Ramos (cell line): ENCODE data around the gene TEKTIP1.

Experiments used
- in situ Hi-C: fragments of 300-500 bp; cut with MboI; formaldehyde crosslinking; loops from one replicate; pipeline ENCODE4 v1.14.3; 2022; ENCODE audit warnings: low sequenced_read_pairs; ENCODE audit not compliant: unreplicated experiment

The TEKTIP1 gene

GRCh38 chr19:3535981-3536380, 3.0 kb upstream of the TEKTIP1 start:
- in situ Hi-C loops, result no loop called here

GRCh38 chr19:3536429-3537100, 2.4 kb upstream of the TEKTIP1 start:
- in situ Hi-C loops, result no loop called here

GRCh38 chr19:3537101-3537437, 1.9 kb upstream of the TEKTIP1 start:
- in situ Hi-C loops, result no loop called here

- in situ Hi-C loops, result no loop called here
Measured at GRCh38 chr19:3537438-3538240, 1.3 kb upstream of the TEKTIP1 start.

- in situ Hi-C loops, result no loop called here
Measured at GRCh38 chr19:3538258-3538929, 580 bp upstream of the TEKTIP1 start.

GRCh38 chr19:3539756-3540118, 763 bp downstream of the TEKTIP1 start:
- in situ Hi-C loops, result loop anchor here (10.0 kb wide), 1 partner anchor 75 kb away; no protein-coding TSS in a partner anchor

- in situ Hi-C loops, result loop anchor here (10.0 kb wide), 1 partner anchor 71 kb away; no protein-coding TSS in a partner anchor
Measured at GRCh38 chr19:3543150-3544057, 4.4 kb downstream of the TEKTIP1 start.

GRCh38 chr19:3544058-3544376, 5.0 kb downstream of the TEKTIP1 start:
- in situ Hi-C loops, result loop anchor here (10.0 kb wide), 1 partner anchor 71 kb away; no protein-coding TSS in a partner anchor

- in situ Hi-C loops, result loop anchor here (10.0 kb wide), 1 partner anchor 70 kb away; no protein-coding TSS in a partner anchor
Measured at GRCh38 chr19:3544742-3545668, 6.0 kb downstream of the TEKTIP1 start.

GRCh38 chr19:3545669-3546034, 6.7 kb downstream of the TEKTIP1 start:
- in situ Hi-C loops, result loop anchor here (10.0 kb wide), 1 partner anchor 69 kb away; no protein-coding TSS in a partner anchor

- in situ Hi-C loops, result loop anchor here (10.0 kb wide), 1 partner anchor 69 kb away; no protein-coding TSS in a partner anchor
Measured at GRCh38 chr19:3546119-3546518, 7.1 kb downstream of the TEKTIP1 start.

GRCh38 chr19:3547301-3547731, 8.3 kb downstream of the TEKTIP1 start:
- in situ Hi-C loops, result loop anchor here (10.0 kb wide), 1 partner anchor 67 kb away; no protein-coding TSS in a partner anchor

- in situ Hi-C loops, result loop anchor here (10.0 kb wide), 1 partner anchor 67 kb away; no protein-coding TSS in a partner anchor
Measured at GRCh38 chr19:3547767-3548282, 8.9 kb downstream of the TEKTIP1 start.

GRCh38 chr19:3548606-3549005, 9.6 kb downstream of the TEKTIP1 start:
- in situ Hi-C loops, result loop anchor here (10.0 kb wide), 1 partner anchor 66 kb away; no protein-coding TSS in a partner anchor

GRCh38 chr19:3549816-3550215, 10.8 kb downstream of the TEKTIP1 start:
- in situ Hi-C loops, result loop anchor here (10.0 kb wide), 1 partner anchor 65 kb away; no protein-coding TSS in a partner anchor

GRCh38 chr19:3550947-3551791, 12.2 kb downstream of the TEKTIP1 start:
- in situ Hi-C loops, result no loop called here

GRCh38 chr19:3551792-3552095, 12.8 kb downstream of the TEKTIP1 start:
- in situ Hi-C loops, result no loop called here
